Activated CD8-positive, alpha-beta memory T cell treated with anti-CD3 and anti-CD28 coated beads for 36 hours (primary cell): ENCODE data around the gene TAF1C. TPM values are rescaled to one million over a fixed set of nuclear protein-coding genes. Genes with fewer than 3 reads are reported as not detected.
"Not testable (repeated sequence)": the region's sequence is repeated elsewhere in the genome, so short reads cannot be mapped to it uniquely, and the experiment has no call there.

ENCODE experiments used
- CTCF ChIA-PET: fragments of 350-600 bp; sonication (Branson Sonifier 250); formaldehyde crosslinking; loops from one replicate; lab custom pipeline; 2021; ENCODE audit warnings: antibody characterized with exemption; lab: Charles Lee
- POLR2A ChIA-PET: fragments of 350-600 bp; sonication (Branson Sonifier 250); formaldehyde crosslinking; loops from one replicate; lab custom pipeline; 2021; ENCODE audit warnings: antibody characterized with exemption; lab: Charles Lee
- total RNA-seq, 2 experiments: library from RNA; stranded (reverse); gene quantifications; one replicate each; pipeline ENCODE4 v1.2.3, GENCODE V29; 2021

Gene TAF1C
- total RNA-seq, 2 experiments from 2014 or later: 48.3 to 51.2 TPM

DNA sequence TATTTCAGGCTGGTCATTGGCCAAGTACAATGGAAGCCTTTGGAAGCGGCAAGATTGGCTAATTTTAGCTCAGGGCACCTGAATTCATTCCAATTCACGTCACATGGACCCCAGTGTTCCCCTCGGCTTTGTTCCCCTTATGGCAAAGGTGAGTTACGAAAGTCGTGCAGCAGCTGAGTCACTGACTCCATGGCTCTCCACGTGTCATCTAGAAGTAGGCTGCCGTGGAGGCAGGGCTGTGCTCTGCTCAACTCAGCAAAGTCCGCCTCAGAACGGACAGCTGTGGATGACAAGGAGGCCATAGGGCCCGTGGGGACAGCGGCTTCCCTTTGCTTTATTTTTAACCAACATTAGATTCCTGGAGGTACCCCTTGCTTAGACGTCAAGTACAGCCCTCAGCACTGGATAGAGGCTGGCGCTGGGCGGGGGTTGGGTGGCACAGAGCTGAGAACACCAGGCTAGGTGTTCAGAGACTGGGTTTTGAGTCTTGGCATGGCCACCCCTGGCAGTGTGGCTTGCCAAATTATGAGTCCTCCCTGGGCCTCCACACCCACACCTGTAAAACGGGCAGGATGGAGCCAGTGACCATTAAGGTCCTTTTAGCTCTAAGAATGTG, 27.7 kb upstream of the TAF1C start:
- ChIA-PET CTCF (no interaction called here), POLR2A (no interaction called here)

DNA sequence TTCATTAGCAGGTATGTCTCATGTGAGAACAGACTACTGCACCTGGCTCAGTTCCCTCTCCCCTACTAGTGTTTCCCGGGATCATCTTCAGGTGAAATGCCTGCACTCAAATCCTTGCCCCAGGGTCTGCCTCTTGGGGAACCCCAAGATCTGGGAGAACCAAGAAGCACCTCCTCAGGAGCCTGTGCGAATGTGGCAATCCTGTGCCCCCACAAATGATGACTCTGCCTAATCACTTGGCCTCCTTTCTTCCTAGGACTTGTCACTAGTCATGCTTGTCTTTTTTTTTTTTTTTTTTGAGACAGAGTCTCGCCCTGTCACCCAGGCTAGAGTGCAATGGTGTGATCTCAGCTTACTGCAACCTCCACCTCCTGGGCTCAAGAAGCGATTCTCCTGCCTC, 25.8 kb upstream of the TAF1C start:
- POLR2A ChIA-PET: no interaction called here
- CTCF ChIA-PET: no interaction called here

DNA sequence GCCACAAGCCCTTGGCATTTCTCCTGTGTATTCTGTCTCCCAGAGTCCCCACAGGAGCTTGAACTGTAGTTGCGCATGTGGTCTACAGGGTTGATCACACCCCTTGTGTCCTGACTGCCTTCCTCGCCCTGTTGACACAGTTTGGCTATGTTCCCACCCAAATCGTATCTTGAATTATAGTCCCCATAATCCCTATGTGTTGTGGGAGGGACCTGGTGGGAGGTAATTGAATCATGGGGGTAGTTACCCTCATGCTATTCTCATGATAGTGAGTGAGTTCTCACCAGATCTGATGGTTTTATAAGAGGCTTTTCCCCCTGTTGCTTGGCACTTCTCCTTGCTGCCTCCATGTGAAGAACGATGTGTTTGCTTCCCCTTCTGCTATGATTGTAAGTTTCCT, 25.3 kb upstream of the TAF1C start:
- ChIA-PET POLR2A (no interaction called here), CTCF (no interaction called here)

DNA sequence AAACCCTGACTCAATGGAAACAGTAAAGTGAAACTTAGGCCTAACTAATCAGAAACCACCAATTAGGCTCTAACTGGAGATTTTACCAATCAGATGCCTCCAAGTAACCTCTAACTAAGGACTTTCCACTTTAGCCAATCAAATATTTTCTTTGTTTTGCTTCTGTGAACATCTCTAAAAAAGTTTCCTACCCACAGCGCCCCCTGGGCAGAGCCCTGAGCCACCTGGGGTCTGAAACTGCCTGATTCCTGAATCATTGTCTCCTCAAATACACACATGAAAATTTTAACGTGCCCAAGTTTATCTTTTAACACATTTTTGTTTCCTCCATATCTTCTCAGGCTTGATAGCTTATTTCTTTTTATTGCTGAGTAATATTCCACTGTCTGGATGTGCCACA, 23.1 kb upstream of the TAF1C start:
- ChIA-PET CTCF (no interaction called here), POLR2A (no interaction called here)

DNA sequence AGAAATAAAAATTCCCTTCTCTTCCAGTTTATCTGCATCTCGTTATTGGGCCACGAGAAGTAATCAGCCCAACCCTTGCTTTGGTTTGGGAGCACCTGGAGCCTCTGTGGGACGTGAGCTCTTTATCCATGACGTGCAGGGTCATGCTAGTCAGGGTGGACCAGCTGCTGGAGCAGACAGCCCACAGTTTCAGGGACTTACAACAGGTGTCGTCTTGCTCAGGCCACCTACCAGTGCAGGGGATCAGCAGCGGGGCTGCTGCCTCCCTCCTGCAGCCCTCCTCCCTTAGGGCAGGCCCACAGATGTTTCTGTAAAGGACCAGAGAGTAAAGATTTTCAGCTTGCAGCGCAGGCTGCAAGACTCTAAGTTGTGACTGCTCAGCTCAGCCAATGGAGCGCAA, 21.0 kb upstream of the TAF1C start:
- ChIA-PET CTCF (no interaction called here), POLR2A (no interaction called here)

DNA sequence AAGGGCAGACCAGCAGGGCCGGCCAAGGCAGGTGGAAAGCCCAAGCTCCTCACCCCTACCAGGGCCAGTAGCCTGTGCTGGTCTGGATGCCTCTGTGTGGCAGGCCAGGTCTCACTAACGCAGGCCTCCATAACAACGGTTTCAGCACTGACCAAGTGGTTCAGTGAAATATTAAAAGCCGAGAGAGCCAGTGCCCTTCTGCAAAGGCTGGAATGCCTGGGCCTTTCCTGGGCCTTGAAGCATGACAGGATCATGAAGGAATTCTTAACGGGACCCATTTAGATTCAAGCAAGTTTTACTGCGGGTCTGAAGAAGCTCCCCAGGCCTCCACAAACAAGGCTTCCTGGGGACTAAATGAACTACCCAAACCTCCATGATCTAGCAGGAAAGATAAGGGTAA, 20.4 kb upstream of the TAF1C start:
- ChIA-PET CTCF (no interaction called here), POLR2A (no interaction called here)

DNA sequence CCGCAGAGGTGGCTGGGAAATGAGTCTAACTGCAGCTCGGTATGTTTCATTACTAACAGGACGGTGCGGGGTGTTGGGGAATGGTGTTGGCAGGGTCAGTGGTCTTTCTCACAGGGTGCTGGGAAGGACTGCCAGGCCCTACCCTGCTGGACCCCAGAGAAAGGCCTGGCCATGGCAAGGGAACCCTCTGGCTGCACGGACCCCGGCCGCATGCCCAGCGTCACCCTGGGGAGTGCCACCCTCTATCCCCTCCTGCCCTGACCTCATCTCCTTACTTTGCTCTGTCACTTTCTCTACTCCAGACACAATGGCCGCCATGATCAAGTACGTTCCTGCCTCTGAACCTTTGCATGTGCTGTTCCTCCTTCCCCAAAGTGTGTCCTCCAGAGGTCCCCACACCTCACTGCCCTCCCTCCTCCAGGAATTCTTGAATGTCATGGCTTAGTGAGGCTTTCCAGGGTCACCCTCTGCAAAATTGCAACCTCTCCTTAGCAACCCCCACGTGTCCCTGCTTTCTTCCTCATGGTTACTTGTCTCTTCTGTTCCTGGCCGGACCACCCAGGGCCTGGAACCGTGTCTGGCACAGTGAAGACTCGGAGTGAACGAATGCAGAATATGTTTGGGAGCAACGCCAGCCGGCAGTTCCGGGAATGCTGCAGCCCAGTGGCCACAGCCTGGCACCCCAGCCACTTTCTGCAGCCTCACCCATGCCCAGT, 19.3 kb upstream of the TAF1C start:
- ChIA-PET CTCF (no interaction called here), POLR2A (no interaction called here)

DNA sequence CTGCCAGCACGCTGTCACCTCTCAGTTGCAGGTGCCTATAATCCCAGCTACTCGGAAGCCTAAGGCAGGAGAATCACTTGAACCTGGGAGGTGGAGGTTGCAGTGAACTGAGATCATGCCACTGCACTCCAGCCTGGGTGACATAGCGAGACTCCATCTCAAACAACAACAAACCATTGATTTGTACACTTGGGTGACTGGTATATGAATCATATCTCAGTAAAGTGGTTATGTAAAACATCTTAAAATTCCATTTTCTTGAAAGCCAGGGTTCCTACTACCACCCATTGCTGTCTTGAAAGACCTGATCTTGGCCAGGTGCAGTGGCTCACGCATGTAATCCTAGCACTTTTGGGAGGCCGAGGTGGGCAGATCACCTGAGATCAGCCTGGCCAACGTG, 18.3 kb upstream of the TAF1C start:
- CTCF ChIA-PET: not testable (repeated sequence)

DNA sequence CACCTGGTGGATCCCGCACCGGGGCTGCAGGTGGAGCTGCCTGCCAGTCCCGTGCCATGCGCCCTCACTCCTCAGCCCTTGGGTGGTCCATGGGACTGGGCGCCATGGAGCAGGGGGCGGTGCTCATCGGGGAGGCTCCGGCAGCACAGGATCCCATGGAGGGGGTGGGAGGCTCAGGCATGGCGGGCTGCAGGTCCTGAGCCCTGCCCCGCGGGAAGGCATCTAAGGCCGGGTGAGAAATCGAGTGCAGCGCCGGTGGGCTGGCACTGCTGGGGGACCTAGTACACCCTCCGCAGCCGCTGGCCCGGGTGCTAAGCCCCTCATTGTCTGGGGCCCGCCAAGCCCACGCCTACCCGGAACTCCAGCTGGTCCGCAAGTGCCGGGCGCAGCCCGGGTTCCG, 17.7 kb upstream of the TAF1C start:
- POLR2A ChIA-PET, CTCF ChIA-PET: not testable (repeated sequence)

More for the DNA sequence above, 18.3 kb upstream of the TAF1C start:
- POLR2A ChIA-PET: not testable (repeated sequence)

DNA sequence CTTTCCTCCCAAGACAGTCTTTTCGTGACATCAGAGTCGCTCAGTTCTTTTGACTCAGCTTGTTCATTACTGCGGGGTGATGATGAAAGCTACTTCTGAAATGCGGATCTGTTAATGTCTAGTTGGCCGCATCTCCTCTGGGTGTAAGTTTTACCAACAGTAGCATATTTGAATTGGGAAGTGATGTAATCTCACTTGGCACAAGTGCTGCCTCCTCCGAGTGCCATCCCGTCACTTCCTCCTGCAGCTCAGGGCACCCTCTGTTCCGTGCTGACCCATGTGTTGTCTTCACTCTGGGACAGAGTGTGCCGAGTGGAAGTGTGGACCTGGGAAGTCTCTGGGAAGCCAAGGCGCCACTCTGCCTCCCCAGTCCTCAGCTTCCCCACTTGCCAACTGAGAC, 13.0 kb upstream of the TAF1C start:
- ChIA-PET CTCF (no interaction called here), POLR2A (no interaction called here)

DNA sequence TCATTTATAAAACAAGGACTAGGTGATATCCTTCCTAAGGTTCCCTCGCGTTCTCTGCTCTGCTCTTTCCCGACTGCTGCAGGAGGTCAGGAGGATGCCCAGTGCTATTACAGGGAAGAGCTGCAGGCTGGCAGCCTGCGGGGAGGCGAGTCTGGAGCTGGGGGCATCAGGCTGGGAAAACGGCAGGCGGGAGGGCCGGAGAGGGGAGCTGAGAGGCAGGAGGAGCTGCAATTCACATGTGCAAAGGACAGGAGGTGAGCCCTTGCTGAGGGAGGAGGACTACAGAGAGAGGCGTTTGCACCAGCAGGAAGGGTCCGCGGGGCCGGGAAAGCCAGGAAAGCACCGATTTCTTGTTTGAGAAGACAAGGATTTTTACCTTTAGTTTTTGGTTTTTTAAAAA, 12.2 kb upstream of the TAF1C start:
- ChIA-PET CTCF (no interaction called here), POLR2A (no interaction called here)

DNA sequence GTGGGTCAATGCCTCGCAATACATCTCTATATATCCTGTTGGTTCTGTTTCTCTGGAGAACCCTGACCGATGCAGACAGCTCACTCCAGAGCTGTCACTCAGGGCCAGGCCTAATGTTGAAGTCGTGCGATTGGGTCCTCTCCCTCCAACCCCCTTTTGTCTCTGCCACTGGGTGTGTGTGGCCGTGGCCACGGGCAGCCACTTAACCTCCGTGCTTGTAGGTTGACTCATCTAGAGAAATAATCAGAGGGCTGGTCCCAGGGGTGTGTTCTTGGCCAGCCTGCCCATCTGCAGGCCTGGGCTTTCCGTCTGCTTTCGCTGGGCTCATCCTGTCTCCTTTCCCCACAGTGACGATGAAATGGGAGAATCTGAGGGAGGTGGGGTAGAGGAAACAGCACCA, 11.5 kb upstream of the TAF1C start:
- POLR2A ChIA-PET: no interaction called here
- CTCF ChIA-PET: interaction anchor here (1.2 kb wide), 1 partner anchor 11 kb away, joined by 3 read pairs; the partner anchor contains the start of gene TAF1C

DNA sequence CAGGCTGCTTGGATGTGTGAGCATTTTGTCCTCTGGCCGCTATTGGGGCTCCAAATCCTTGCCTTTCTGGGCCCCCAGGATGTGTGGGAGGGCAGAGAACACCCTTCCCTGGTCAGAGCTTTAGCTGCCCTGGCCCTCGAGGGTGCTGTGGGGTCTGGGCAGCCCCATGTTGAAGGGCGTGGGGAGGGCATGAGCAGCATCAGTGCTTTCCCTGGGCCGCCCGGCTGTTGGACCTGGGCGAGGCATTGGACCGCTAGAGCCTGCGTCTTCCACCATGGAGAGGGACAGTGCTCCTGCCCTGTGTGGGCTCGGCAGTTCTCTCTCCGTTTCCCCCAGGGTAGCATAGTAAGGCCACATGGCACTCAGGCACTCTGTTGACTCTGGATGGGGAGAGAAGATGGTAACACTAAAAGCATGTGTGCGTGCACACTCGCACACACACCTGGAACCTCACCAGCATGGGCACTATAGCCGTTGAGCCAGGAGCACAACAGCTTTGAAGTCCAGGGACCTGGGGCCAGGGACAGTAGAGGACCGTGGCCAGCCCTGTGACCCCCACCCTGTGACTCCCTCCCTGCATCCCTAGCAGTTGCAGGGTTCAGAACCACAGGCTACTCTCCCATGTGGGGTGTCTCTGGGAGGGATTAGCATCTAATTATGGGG, 10.7 kb upstream of the TAF1C start:
- CTCF ChIA-PET: interaction anchor here (1.2 kb wide), 1 partner anchor 11 kb away, joined by 3 read pairs; the partner anchor contains the start of gene TAF1C

DNA sequence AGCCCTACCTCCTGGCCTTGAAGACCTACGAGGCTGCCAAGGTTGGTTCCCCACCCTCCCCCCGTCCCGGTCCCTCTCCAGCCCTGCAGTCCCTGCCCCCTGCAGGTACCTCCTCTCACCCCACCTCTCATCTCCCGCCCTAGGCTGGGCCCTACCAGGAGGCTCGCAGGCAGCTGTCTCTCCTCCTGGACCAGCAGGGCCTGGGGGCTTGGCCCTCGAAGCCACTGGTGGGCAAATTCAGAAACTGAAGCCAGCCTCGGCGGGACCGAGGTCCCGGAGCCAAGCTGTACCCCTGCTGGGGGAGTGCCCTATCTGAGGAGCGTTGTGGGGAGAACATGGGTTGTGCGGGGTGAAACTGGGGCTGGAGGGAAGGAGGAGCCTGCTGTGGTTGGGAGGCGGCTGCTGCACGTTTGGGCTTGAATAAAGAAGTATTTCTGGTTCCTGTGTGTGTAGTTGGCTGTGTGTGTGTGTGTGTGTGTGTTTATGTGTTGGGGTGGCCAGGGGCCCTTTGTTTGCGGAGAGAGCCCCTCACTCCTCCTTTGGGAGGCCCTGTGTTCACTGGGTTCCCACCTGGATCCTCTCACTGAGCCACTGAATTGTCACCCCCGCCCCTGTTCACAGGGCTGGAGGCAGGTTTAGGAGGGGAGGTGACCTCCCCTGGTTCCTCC, 10.0 kb upstream of the TAF1C start:
- CTCF ChIA-PET: no interaction called here

More for the DNA sequence above, 10.7 kb upstream of the TAF1C start:
- POLR2A ChIA-PET: no interaction called here

DNA sequence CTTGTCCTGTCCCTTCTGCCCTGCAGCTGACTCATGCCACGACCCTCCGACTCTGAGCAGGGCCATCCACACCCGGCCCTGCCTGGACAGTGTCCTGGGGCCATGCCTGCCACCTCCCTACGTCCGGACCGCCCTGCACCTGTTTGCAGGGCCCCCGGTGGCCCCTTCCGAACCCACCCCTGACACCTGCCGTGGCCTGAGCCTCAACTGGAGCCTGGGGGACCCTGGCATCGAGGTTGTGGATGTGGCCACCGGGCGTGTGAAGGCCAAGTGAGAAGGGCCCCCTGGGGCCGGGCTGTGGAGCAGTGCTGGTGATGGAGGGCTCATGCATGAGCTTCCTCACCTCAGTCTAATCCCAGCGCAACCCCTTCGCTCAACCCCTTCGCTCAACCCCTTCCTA, 9.2 kb upstream of the TAF1C start:
- ChIA-PET CTCF (no interaction called here), POLR2A (no interaction called here)

More for the DNA sequence above, 10.0 kb upstream of the TAF1C start:
- POLR2A ChIA-PET: no interaction called here

DNA sequence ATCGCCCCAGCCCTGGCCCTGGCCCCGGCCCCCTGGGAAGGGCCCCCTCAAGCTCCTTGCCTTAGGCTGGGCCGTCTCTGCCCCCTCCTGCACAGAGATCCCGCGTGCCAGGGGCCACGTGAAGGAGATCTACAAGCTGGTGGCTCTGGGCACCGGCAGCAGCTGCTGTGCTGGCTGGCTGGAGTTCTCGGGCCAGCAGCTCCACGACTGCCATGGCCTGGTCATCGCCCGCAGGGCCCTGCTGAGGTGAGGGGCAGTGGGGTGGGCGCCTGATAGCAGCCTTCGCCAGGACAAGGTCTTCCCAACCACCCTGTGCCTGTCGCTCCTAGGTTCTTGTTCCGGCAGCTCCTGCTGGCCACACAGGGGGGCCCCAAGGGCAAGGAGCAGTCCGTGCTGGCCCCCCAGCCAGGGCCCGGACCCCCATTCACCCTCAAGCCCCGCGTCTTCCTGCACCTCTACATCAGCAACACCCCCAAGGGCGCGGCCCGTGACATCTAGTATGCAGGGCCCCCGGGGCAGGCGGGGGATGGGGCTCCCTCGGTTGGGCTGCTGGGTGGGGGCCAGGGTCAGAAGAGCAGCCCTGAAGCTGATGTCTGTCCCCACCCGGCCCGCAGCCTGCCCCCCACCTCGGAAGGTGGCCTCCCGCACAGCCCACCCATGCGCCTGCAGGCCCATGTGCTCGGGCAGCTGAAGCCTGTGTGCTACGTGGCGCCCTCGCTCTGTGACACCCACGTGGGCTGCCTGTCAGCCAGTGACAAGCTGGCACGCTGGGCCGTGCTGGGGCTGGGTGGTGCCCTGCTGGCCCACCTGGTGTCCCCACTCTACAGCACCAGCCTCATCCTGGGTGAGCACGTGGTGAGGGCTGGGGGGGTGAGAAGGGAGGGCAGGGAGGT, 8.6 kb upstream of the TAF1C start:
- CTCF ChIA-PET: no interaction called here
- POLR2A ChIA-PET: interaction anchor here (0.5 kb wide), 1 partner anchor 353 kb away, joined by 5 read pairs; no protein-coding TSS in a partner anchor

DNA sequence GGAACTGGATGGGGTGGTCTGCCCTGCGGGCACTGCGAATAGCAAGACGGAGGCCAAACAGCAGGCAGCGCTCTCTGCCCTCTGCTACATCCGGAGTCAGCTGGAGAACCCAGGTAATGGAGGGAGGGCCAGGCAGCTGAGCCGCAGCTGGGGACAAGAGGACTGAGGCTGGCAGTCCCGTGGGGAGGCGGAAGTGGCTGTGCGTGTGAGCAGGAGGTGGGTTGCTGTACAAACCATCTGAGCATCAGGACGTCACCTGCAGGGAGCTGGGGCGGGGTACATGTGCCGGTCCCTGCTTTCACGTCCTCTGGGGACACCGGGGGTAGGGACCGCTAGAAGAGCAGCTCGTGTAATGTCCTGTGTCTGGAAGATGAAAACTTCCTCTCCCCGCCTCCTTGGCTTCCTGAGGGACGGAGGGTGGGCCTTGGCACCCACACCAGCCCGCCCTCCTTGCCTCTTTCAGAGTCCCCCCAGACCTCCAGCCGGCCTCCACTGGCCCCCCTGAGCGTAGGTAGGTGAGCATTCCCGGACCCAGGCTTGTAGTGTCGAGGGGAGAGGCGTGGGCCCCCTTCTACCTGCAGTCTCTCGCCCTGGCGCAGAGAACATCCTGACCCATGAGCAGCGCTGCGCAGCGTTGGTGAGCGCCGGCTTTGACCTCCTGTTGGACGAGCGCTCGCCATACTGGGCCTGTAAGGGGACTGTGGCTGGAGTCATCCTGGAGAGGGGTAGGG, 7.8 kb upstream of the TAF1C start:
- POLR2A ChIA-PET: no interaction called here
- CTCF ChIA-PET: no interaction called here

DNA sequence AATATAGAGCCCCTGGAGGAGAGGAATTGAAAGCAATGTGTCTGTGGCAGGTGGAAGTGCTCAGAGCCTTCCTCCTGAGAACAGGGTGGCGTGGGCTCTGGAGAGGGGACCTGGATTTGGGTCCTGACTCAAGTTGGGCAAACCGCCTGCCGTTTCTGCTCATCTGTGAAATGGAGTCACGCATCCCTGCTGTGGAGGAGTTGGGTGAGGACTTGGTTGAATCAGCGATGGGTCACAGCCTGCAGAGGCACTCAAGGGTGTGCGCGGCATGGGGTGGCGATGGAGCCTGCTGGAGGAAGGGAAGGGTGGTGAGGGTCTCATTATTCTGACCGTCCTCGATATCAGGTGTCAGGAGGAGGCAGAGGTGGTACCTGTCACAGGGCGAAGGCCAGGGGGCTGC, 7.2 kb upstream of the TAF1C start:
- CTCF ChIA-PET: no interaction called here

DNA sequence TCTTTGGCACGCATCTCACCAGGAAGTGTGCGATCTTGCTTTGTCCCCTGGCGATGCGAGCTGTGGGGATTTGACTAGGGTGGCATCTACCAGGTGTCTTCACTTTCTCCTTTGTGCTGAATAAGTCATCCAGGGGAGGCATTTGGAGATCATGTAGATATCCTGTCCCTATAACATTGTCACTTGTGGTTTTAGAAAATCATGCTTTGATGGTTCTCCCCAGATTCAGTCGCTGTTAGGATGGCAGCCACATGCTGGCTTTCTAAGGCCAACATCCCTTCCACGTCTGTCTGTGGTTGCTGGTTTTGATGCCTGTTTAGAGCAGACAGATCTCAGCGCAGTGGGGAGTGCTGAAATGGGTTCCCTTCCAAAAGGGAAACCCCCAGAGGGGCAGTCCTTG, 6.6 kb upstream of the TAF1C start:
- CTCF ChIA-PET: no interaction called here
- POLR2A ChIA-PET: no interaction called here

More for the DNA sequence above, 7.2 kb upstream of the TAF1C start:
- POLR2A ChIA-PET: no interaction called here
